Peyer's patch (tissue), 4 donors: ENCODE data around the gene SMTN. TPM values are rescaled to one million over a fixed set of nuclear protein-coding genes. Genes with fewer than 3 reads are reported as not detected.

Experiments used
- DNase-seq, 3 donors: peaks; one replicate each; pipeline ENCODE4 v3.0.0-alpha.2; 2017 to 2019
- H3K27ac ChIP-seq, 4 donors: fragments of 200-600 bp; sonication (generic); one replicate each; pipeline ENCODE4 v1.5.1; 2016 to 2019
- H3K27me3 ChIP-seq, 2 donors: fragments of 200-600 bp; sonication (generic); one replicate each; pipeline ENCODE4 v1.5.1; 2019
- H3K36me3 ChIP-seq, 3 donors: fragments of 200-600 bp; sonication (generic); one replicate each; pipeline ENCODE4 v1.5.1; 2016 to 2019
- H3K4me1 ChIP-seq, 4 donors: fragments of 200-600 bp; sonication (generic); one replicate each; pipeline ENCODE4 v1.5.1; 2016 to 2019
- H3K4me3 ChIP-seq, 4 donors: fragments of 200-600 bp; sonication (generic); 1 replicate in 3 of 4; 2 replicates in 1 of 4; pipeline ENCODE4 v1.5.1; 2016 to 2019; ENCODE audit warnings: mild to moderate bottlenecking in 1 of 4
- H3K9me3 ChIP-seq, 4 donors: fragments of 200-600 bp; sonication (generic); one replicate each; pipeline ENCODE4 v1.5.1; 2016 to 2019; ENCODE audit warnings: mild to moderate bottlenecking in 1 of 4
- CTCF ChIP-seq, 6 experiments: fragments of 450-650 bp in 4 of 6; fragments of 200-600 bp in 2 of 6; sonication (generic) in 1 of 6; IDR thresholded peaks; one replicate each; pipeline ENCODE4 v1.5.1; 2017 to 2019; ENCODE audit warnings: antibody characterized with exemption in 6 of 6, mild to moderate bottlenecking in 3 of 6, moderate library complexity in 1 of 6
- POLR2A ChIP-seq, 2 donors: fragments of 450-650 bp; IDR thresholded peaks; one replicate each; pipeline ENCODE4 v1.5.1; 2017; ENCODE audit warnings: antibody characterized with exemption in 2 of 2, mild to moderate bottlenecking in 2 of 2, moderate library complexity in 2 of 2
- total RNA-seq, 4 donors: library from RNA; depleted of rRNA; stranded (reverse); fragments of >200 nt; gene quantifications; one replicate each; pipeline ENCODE4 v1.1.0, GENCODE V29; 2016

Gene SMTN
- total RNA-seq, 4 donors from 2014 or later, result 23.1 to 124 (median 75.9) TPM

- Histone ChIP-seq H3K4me3 (no peak overlapping the region), H3K9me3 (no peaks in the 10 kb centered on the region), H3K36me3 (peaks cover 0 to 14% (median 0%) of the 10 kb centered on the region in 3 donors), H3K4me1 (peaks cover 0 to 13% (median 3%) of the 10 kb centered on the region in 4 donors), H3K27me3 (no peaks in the 10 kb centered on the region), H3K27ac (no peak overlapping the region)
- TF ChIP-seq POLR2A (IDR thresholded peaks at IDR 0.05) (no peak), CTCF (IDR thresholded peaks at IDR 0.05) (no peak)
- no peak for DNase-seq
Measured at GRCh38 chr22:31126128-31126868, 45.2 kb downstream of the SMTN start.

GRCh38 chr22:31126869-31127175 lies 45.7 kb downstream of the SMTN start:
- no peak for DNase-seq

GRCh38 chr22:31127181-31127772 lies 46.2 kb downstream of the SMTN start:
- no peak for DNase-seq
- H3K4me3 ChIP-seq, result no peak overlapping the region

More at GRCh38 chr22:31126869-31127175, 45.7 kb downstream of the SMTN start:
- peaks cover 0 to 8% (median 3%) of the 10 kb centered on the region in 4 donors for H3K4me1 ChIP-seq
- H3K27ac ChIP-seq, result no peak overlapping the region
- TF ChIP-seq CTCF (IDR thresholded peaks at IDR 0.05) (no peak), POLR2A (IDR thresholded peaks at IDR 0.05) (no peak)
- no peak overlapping the region for H3K4me3 ChIP-seq
- no peaks in the 10 kb centered on the region for H3K9me3 ChIP-seq
- no peaks in the 10 kb centered on the region for H3K27me3 ChIP-seq
- peaks cover 0 to 14% (median 0%) of the 10 kb centered on the region in 3 donors for H3K36me3 ChIP-seq

GRCh38 chr22:31128156-31128555 lies 47.0 kb downstream of the SMTN start:
- Histone ChIP-seq H3K4me3 (no peak overlapping the region), H3K9me3 (no peaks in the 10 kb centered on the region), H3K27me3 (no peaks in the 10 kb centered on the region), H3K27ac (no peak overlapping the region), H3K36me3 (peaks cover 0 to 18% (median 0%) of the 10 kb centered on the region in 3 donors), H3K4me1 (no peaks in the 10 kb centered on the region)
- no peak for DNase-seq
- no peak for TF ChIP-seq POLR2A (IDR thresholded peaks at IDR 0.05)
- no peak for TF ChIP-seq CTCF (IDR thresholded peaks at IDR 0.05)

More at GRCh38 chr22:31127181-31127772, 46.2 kb downstream of the SMTN start:
- Histone ChIP-seq H3K9me3 (no peaks in the 10 kb centered on the region), H3K36me3 (peaks cover 0 to 14% (median 0%) of the 10 kb centered on the region in 3 donors), H3K4me1 (peaks cover 0 to 3% (median under 1%) of the 10 kb centered on the region in 4 donors), H3K27ac (no peak overlapping the region), H3K27me3 (no peaks in the 10 kb centered on the region)
- no peak for TF ChIP-seq CTCF (IDR thresholded peaks at IDR 0.05)

GRCh38 chr22:31130873-31131272 lies 49.8 kb downstream of the SMTN start:
- DNase-seq, result no peak
- H3K4me3 ChIP-seq, result no peak overlapping the region
- H3K4me1 ChIP-seq, result no peaks in the 10 kb centered on the region
- TF ChIP-seq CTCF (IDR thresholded peaks at IDR 0.05) (no peak), POLR2A (IDR thresholded peaks at IDR 0.05) (no peak)
- no peaks in the 10 kb centered on the region for H3K27me3 ChIP-seq
- H3K9me3 ChIP-seq, result no peaks in the 10 kb centered on the region
- H3K36me3 ChIP-seq, result peaks cover 0 to 20% (median 0%) of the 10 kb centered on the region in 3 donors
- no peak overlapping the region for H3K27ac ChIP-seq
